ENCODE results near the gene FEM1C. TPM values are rescaled to one million over a fixed set of nuclear protein-coding genes. Genes with fewer than 3 reads are reported as not detected.

The FEM1C gene
- total RNA-seq, result 40.9 TPM

GRCh38 chr5:115544436-115545350 is at the start of gene FEM1C:
TSS of gene FEM1C (minus strand) at chr5:115544775. CDS start at chr5:115543493, 1,282 bp downstream.
- peaks cover 9% of the 10 kb centered on the region for H3K9me3 ChIP-seq (ENCODE audit: low read depth, low read length)
- peaks cover 29% of the 10 kb centered on the region for H3K4me1 ChIP-seq (ENCODE audit: insufficient read depth, low read length)
- peak within 1 kb of the TSS; percentile 87 for H3K4me3 ChIP-seq (ENCODE audit: low read length)
- no peaks in the 10 kb centered on the region for H3K27me3 ChIP-seq (ENCODE audit: insufficient read depth, low read length)

- H3K9me3 ChIP-seq (ENCODE audit: low read depth, low read length), result no peaks in the 10 kb centered on the region
- H3K4me3 ChIP-seq (ENCODE audit: low read length), result no peak overlapping the region
- no peaks in the 10 kb centered on the region for H3K4me1 ChIP-seq (ENCODE audit: insufficient read depth, low read length)
- no peaks in the 10 kb centered on the region for H3K27me3 ChIP-seq (ENCODE audit: insufficient read depth, low read length)
Observed at GRCh38 chr5:115589043-115589442, 44.5 kb upstream of the FEM1C start.

- H3K4me3 ChIP-seq (ENCODE audit: low read length), result no peak overlapping the region
- no peaks in the 10 kb centered on the region for H3K27me3 ChIP-seq (ENCODE audit: insufficient read depth, low read length)
- H3K4me1 ChIP-seq (ENCODE audit: insufficient read depth, low read length), result no peaks in the 10 kb centered on the region
- H3K9me3 ChIP-seq (ENCODE audit: low read depth, low read length), result no peaks in the 10 kb centered on the region
Observed at GRCh38 chr5:115588640-115589039, 44.1 kb upstream of the FEM1C start.

GRCh38 chr5:115586525-115587146 is 42.1 kb upstream of the FEM1C start:
- H3K4me3 ChIP-seq (ENCODE audit: low read length), result no peak overlapping the region
- no peaks in the 10 kb centered on the region for H3K4me1 ChIP-seq (ENCODE audit: insufficient read depth, low read length)
- H3K27me3 ChIP-seq (ENCODE audit: insufficient read depth, low read length), result no peaks in the 10 kb centered on the region
- H3K9me3 ChIP-seq (ENCODE audit: low read depth, low read length), result no peaks in the 10 kb centered on the region

GRCh38 chr5:115585265-115585664 is 40.7 kb upstream of the FEM1C start:
- Histone ChIP-seq H3K4me1 (ENCODE audit: insufficient read depth, low read length) (no peaks in the 10 kb centered on the region), H3K9me3 (ENCODE audit: low read depth, low read length) (no peaks in the 10 kb centered on the region), H3K4me3 (ENCODE audit: low read length) (no peak overlapping the region), H3K27me3 (ENCODE audit: insufficient read depth, low read length) (no peaks in the 10 kb centered on the region)

- no peaks in the 10 kb centered on the region for H3K9me3 ChIP-seq (ENCODE audit: low read depth, low read length)
- no peaks in the 10 kb centered on the region for H3K4me1 ChIP-seq (ENCODE audit: insufficient read depth, low read length)
Observed at GRCh38 chr5:115584501-115584900, 39.9 kb upstream of the FEM1C start.

GRCh38 chr5:115583474-115583873 is 38.9 kb upstream of the FEM1C start:
- no peaks in the 10 kb centered on the region for H3K9me3 ChIP-seq (ENCODE audit: low read depth, low read length)
- H3K27me3 ChIP-seq (ENCODE audit: insufficient read depth, low read length), result no peaks in the 10 kb centered on the region
- no peak overlapping the region for H3K4me3 ChIP-seq (ENCODE audit: low read length)
- H3K4me1 ChIP-seq (ENCODE audit: insufficient read depth, low read length), result no peaks in the 10 kb centered on the region

More at GRCh38 chr5:115584501-115584900, 39.9 kb upstream of the FEM1C start:
- no peak overlapping the region for H3K4me3 ChIP-seq (ENCODE audit: low read length)
- no peaks in the 10 kb centered on the region for H3K27me3 ChIP-seq (ENCODE audit: insufficient read depth, low read length)

- Histone ChIP-seq H3K27me3 (ENCODE audit: insufficient read depth, low read length) (no peaks in the 10 kb centered on the region), H3K4me1 (ENCODE audit: insufficient read depth, low read length) (no peaks in the 10 kb centered on the region), H3K9me3 (ENCODE audit: low read depth, low read length) (no peaks in the 10 kb centered on the region), H3K4me3 (ENCODE audit: low read length) (no peak overlapping the region)
Observed at GRCh38 chr5:115580941-115581340, 36.4 kb upstream of the FEM1C start.

GRCh38 chr5:115579747-115580173 is 35.2 kb upstream of the FEM1C start:
- Histone ChIP-seq H3K4me1 (ENCODE audit: insufficient read depth, low read length) (no peaks in the 10 kb centered on the region), H3K4me3 (ENCODE audit: low read length) (no peak overlapping the region), H3K9me3 (ENCODE audit: low read depth, low read length) (no peaks in the 10 kb centered on the region), H3K27me3 (ENCODE audit: insufficient read depth, low read length) (no peaks in the 10 kb centered on the region)

GRCh38 chr5:115579216-115579615 is 34.6 kb upstream of the FEM1C start:
- Histone ChIP-seq H3K9me3 (ENCODE audit: low read depth, low read length) (no peaks in the 10 kb centered on the region), H3K4me3 (ENCODE audit: low read length) (no peak overlapping the region), H3K4me1 (ENCODE audit: insufficient read depth, low read length) (no peaks in the 10 kb centered on the region), H3K27me3 (ENCODE audit: insufficient read depth, low read length) (no peaks in the 10 kb centered on the region)

- no peaks in the 10 kb centered on the region for H3K27me3 ChIP-seq (ENCODE audit: insufficient read depth, low read length)
Observed at GRCh38 chr5:115578657-115579056, 34.1 kb upstream of the FEM1C start.

GRCh38 chr5:115577741-115578140 is 33.2 kb upstream of the FEM1C start:
- Histone ChIP-seq H3K9me3 (ENCODE audit: low read depth, low read length) (no peaks in the 10 kb centered on the region), H3K4me1 (ENCODE audit: insufficient read depth, low read length) (no peaks in the 10 kb centered on the region), H3K4me3 (ENCODE audit: low read length) (no peak overlapping the region), H3K27me3 (ENCODE audit: insufficient read depth, low read length) (no peaks in the 10 kb centered on the region)

More at GRCh38 chr5:115578657-115579056, 34.1 kb upstream of the FEM1C start:
- Histone ChIP-seq H3K4me1 (ENCODE audit: insufficient read depth, low read length) (no peaks in the 10 kb centered on the region), H3K9me3 (ENCODE audit: low read depth, low read length) (no peaks in the 10 kb centered on the region), H3K4me3 (ENCODE audit: low read length) (no peak overlapping the region)

GRCh38 chr5:115577329-115577728 is 32.8 kb upstream of the FEM1C start:
- Histone ChIP-seq H3K4me3 (ENCODE audit: low read length) (no peak overlapping the region), H3K9me3 (ENCODE audit: low read depth, low read length) (no peaks in the 10 kb centered on the region), H3K27me3 (ENCODE audit: insufficient read depth, low read length) (no peaks in the 10 kb centered on the region), H3K4me1 (ENCODE audit: insufficient read depth, low read length) (no peaks in the 10 kb centered on the region)

GRCh38 chr5:115575167-115576070 is 30.8 kb upstream of the FEM1C start:
- Histone ChIP-seq H3K27me3 (ENCODE audit: insufficient read depth, low read length) (no peaks in the 10 kb centered on the region), H3K4me3 (ENCODE audit: low read length) (no peak overlapping the region), H3K9me3 (ENCODE audit: low read depth, low read length) (no peaks in the 10 kb centered on the region), H3K4me1 (ENCODE audit: insufficient read depth, low read length) (no peaks in the 10 kb centered on the region)

- H3K4me3 ChIP-seq (ENCODE audit: low read length), result no peak overlapping the region
- no peaks in the 10 kb centered on the region for H3K4me1 ChIP-seq (ENCODE audit: insufficient read depth, low read length)
- H3K9me3 ChIP-seq (ENCODE audit: low read depth, low read length), result no peaks in the 10 kb centered on the region
- H3K27me3 ChIP-seq (ENCODE audit: insufficient read depth, low read length), result no peaks in the 10 kb centered on the region
Observed at GRCh38 chr5:115573133-115573532, 28.6 kb upstream of the FEM1C start.

Measured in mononuclear cell (primary cell).